Right kidney (tissue), 1 donor: ENCODE measurements around the gene CDH4.

Experiments
- DNase-seq: peaks from one replicate; pipeline ENCODE4 v3.0.0-alpha.2; 2016

Gene CDH4

DNA sequence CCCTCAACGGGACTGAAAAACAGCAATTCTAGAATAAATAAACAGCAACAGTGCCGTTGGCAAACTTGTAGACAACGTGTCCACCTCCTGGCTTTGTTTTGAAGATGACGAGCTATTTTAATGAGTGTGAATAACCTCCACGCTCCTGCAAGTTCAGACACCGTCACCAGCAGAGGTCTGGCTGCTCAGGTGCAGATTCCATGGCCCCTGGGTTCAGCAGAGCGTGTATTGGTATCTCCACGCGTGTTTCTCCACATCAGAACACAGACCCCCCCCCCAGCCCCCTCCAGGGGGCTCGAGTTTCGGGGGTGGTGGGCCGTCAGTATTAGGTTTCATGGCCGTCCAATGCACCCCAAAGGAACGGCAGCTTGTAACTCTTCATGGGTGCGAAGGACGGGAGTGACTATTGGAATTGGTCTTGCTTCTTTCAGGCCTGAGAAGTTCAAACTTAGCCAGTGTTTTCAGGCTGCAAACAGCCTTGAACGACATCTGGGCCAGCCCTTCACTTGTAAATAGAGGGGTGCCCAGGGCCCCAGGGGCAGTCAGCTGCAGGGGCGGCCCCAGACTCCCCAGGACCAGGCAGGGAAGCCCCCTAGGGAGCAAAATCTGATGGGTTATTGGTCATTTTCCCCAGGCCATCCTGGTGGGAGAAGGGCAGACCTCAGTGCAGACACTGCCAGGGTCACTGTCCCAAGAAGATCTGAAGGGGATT lies 505.1 kb downstream of the CDH4 start:
- no peak for DNase-seq

DNA sequence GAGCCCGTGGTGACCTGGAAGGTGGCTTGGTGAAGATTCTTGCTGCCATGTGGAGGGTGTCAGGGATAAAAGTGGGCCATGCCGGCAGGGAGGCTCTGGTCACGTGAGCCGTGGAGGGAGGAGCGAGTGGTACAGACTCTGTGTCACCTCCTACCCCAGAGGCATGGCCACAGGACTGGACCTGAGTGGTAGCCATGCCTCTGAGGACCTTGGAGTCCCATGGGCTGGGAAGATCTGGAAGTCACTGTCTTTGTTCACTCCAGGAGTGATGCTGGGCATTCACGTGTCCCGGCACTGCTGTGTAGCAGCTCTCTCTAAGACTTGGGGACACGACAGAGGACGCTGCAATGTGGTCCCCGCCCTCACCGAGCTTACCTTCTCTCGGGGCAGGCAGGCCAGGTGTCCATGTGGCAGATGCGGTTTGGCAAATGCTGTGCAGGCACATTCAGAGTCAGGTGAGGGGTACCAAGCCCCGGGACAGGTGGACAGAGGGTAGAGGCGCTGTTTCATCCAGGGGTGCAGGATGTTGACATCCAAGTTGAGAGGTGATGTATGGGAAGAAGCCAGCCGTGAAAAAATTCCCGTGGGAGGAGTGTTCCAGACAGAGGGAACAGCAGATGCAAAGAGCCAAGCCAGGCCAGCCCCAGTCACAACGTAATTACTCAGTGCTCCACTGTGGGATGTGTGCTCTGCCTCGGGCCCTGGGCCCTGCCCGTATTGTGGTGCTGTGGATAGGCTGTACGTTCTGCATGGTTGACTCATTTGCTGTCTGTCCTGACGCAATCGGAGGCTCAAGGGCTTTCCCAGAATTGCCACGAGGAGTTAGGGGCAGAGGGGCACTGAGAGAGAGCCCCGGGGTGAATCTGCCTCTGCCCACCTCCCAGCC lies 505.9 kb downstream of the CDH4 start:
- DNase-seq: no peak

DNA sequence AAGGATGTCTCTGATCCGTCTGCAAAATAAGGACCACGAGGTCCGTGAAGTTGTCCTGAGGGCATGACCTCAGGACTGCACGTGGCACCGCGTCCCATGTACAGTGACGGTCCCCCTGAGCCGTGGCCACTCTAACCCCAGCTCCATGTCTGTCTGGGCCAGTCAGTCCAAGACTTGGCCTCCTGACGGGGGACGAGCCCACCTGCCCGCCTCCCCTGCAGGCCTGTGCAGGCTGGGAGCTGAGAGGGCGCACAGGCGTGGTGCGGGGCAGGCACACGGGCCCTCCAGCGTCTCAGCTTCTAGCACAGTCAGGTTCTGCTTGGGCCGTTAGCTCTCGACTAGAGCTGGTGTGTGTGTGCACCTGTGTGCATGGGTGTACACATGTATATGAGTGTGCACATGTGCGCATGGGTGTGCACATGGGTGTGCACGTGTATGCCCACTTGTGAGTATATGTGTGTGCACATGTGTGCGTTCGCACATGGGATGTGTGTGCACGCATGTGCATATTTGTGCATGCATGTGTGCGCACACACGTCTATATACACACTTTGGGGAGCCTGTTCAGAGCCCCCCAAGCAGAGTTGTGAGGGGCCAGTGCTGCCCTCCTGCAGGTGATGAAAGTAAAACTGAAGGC lies 506.6 kb downstream of the CDH4 start:
- DNase-seq: no peak

DNA sequence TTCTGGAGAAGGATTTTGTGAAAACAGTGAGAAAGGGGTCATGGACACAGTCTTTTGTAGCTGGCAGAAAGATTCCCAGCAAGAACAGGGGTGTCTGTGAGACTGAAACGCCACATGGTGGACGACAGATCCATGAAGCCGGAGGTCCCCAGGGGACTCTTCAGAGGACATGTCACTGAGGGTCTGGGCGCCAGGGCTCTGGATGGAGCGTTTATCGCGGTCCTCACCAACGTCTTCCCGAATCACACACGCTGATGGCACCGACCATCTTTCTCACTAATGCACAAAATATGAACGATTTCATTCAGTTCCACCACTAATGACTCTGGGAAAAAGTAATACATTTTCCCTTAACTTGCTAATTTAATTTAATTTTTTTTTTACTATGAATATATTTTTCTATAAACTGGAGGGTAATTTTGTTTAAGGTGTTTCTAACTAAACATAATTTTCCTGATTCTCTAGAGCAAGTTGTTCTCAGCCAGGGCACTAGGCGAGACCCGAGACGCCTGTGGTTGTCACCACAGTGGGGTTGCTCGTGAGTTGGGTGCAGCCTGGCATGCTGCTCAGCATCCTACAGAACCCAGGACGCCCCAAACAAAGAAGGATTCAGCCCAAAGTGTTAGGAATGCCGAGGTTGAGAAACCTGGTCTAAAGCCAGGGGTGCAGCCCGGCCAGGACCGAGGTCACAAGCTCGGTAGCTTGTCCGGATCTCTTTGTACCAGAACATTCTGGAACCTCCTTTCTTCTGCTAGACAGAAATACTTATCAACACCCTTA lies 507.4 kb downstream of the CDH4 start:
- DNase-seq: no peak

- no peak for DNase-seq
These were observed 508.3 kb downstream of the CDH4 start for GRCh38 chr20:61760321-61760720.

DNA sequence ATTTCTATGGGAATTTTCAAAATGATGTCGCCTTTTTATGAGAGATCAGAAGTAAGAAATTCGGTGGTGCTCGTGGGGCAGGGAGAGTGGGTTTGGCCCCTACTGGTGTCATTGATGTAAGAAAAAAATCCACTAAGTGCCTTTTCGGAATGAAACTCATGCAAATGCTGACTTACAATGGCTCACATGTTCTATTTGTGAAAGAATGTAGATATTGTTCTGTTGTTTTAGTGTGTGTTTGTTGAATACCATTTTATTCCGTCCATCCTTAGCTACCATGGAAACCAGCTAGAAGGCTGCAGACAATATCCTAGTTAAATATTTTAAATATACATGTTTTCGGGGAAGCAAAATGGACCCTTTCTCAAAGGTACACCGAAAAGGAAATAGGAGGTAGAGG lies 508.7 kb downstream of the CDH4 start:
- DNase-seq: no peak

- DNase-seq: no peak
These were observed 509.5 kb downstream of the CDH4 start for GRCh38 chr20:61761453-61762166.

- DNase-seq: no peak
These were observed 510.2 kb downstream of the CDH4 start for GRCh38 chr20:61762167-61762710.

DNA sequence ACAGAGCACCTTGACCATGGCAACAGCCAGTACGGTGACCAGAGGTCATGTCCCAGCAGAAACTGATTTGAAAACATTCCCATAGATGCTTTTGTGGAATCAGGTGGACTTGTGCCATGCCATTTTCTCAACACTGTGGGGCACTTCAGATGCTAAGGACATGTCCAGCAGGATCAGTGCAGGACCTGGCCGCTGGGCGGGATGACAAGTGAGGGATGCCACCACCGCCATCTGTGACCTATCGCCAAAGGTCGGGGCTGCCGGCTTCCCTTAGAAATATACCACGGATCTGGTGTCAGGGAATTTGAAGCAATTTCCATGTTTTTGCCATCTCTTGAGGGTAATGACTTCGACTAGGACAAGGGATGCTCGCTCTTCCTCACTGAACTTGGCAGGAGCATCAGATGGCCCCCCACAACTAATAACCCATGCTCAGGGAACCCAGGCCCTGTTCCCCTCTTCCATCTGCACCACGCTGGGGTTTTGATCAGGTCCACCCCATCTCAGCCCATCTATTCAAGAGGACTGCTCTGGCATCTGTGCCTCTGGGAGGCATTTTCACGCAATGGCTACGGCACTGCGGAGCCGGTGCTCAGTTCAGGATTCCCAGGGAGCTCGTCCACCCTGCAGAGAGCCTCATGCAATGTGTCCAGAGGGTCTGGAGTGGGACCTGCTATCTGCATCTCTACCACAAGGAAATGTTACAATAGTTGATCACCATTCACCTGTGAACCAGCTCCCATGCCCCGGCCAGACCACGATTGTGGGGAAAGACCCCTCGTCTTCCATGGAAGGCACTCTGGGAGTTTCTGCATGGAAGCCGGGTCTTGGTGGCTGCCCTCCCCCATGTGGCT lies 511.1 kb downstream of the CDH4 start:
- DNase-seq: no peak

GRCh38 chr20:61763740-61764400 lies 511.8 kb downstream of the CDH4 start:
- DNase-seq: no peak

- DNase-seq: no peak
These were observed 512.5 kb downstream of the CDH4 start for GRCh38 chr20:61764471-61765025.

DNA sequence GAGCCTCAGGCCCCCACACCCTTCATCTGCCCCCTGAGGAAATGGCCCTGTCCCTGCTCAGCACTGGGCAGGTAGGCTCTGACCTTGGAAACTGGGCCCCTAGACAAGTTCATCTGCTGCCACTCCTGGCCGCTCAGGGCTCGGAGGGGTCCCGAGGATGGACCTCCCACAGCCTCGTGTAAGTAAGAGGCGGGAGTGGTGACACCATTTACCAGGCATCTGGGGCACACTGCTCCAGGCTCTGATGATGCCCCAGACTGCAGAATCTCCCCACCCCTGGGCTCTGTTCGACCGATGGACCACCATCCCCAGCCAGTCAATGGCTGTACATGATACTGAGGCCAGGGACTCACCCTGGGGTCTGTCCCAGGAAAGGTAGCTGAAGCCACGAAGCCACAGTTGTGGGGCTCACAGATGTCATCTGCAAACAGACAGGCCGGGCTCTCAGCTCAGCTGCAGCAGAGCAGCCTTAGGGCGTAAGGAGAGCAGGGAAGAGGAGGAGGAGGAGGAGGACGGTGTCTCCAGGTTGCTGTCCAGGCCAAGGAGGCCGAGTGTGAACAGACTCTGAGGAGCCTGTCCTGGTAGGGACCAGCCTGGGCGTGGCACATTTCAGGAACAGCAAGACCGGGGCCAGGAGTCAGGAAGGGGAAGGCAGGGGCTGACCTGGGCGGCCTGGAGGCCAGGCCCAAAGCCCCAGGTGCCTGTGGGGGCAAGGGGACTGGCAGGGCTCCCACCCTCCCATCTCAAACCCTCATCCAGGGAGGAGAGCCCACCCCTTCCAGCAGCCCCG lies 513.2 kb downstream of the CDH4 start:
- no peak for DNase-seq

- DNase-seq: no peak
These were observed 514.0 kb downstream of the CDH4 start for GRCh38 chr20:61765871-61766654.

DNA sequence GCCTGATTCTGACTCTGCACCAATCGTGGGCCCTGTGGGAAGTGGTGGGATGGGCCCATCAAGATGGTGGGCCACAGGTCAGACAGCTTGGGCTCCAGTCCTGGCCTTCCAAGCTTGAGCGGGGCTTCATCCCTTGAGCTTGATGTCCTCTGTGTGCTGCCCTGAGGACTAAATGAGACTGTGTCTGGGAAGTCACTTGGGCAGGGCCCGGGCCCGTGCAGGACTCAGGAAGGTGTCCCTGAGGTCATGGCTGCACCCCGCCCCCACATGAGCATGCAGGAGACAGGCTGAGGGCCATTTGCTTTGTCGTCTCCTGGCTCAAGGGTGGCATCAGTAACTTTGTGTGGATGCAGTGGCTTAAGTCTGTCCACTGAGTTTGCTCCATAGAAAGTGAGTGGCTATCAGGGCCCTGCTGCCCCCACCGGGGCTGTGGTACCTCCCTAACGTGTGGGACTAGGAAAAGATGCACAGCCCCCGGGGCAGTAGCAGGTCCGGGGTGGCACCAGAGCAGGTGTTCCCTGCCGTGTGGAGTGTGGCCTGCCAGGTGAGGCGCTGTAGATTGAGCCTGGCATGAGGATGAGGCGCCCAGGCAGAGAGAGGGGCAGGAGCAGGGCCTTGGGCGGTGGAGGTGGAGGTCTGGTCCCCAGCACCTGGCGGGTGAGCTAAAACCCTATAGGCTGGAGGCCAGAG lies 515.0 kb downstream of the CDH4 start:
- DNase-seq: no peak

DNA sequence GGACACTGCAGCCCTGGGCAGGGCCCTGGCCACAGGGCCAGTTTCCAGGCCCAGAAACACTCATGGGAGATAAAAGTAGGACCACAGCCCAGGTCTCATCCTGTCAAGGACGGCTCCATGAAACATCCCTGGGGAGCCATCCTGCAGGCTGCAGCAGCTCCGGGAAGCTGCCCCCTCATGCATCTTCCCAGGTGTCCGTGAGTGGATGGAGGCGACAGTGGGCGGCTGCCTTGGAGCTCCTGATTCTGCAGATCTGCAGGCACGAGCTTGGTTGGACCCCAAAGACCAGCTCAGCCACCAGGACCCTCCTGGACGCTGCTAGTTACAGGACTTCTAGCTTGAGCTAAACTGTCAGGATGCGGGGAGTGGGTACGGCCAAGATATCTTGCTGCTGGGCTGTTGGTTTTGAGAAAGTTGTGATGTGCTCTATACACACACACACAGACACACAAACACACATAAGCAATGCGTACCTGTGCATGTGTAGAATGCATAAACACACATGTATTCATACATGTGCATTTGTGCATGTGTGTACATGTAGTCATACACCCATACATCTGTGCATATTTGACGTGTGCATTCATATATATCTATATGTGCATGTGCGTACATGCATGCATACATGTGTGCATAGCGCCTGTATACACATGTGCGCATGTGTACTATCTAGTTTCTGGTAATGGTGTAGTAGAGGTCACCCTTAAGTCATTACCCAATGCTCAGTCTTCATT lies 515.9 kb downstream of the CDH4 start:
- no peak for DNase-seq

GRCh38 chr20:61768571-61769285 lies 516.7 kb downstream of the CDH4 start:
- no peak for DNase-seq
